NT2/D1 (cell line): ENCODE data around the gene DNM3.

Experiments used
- SUZ12 ChIP-seq: IDR thresholded peaks from 2 replicates; pipeline ENCODE4 v1.6.1; 2011; ENCODE audit not compliant: insufficient read length, insufficient read depth; ENCODE audit errors: extremely low read depth
- YY1 ChIP-seq: IDR thresholded peaks from 2 replicates; pipeline ENCODE4 v1.6.1; 2011; ENCODE audit not compliant: insufficient read length, insufficient read depth
- ZNF274 ChIP-seq: IDR thresholded peaks from 2 replicates; pipeline ENCODE4 v1.6.1; 2011; ENCODE audit warnings: mild to moderate bottlenecking, low read depth, low read length

GRCh38 chr1:172401477-172401876, 560.2 kb downstream of the DNM3 start:
- no peak for TF ChIP-seq SUZ12
- TF ChIP-seq YY1: no peak
- TF ChIP-seq ZNF274: no peak
